ENCODE data around the gene SPP1. TPM values are rescaled to one million over a fixed set of nuclear protein-coding genes. Genes with fewer than 3 reads are reported as not detected.

SPP1 gene
- total RNA-seq, 1 donor from 2014 or later: 11.8 TPM

- Histone ChIP-seq H3K4me1 (peaks cover 5% of the 10 kb centered on the region), H3K27me3 (no peaks in the 10 kb centered on the region), H3K4me3 (no peak overlapping the region), H3K36me3 (peaks cover 0 to 6% of the 10 kb centered on the region in 2 donors), H3K27ac (peak overlapping the region; percentile 75), H3K9me3 (no peaks in the 10 kb centered on the region)
- TF ChIP-seq CTCF (IDR thresholded peaks at IDR 0.05) (no peak), POLR2A (IDR thresholded peaks at IDR 0.05) (no peak), POLR2AphosphoS5 (IDR thresholded peaks at IDR 0.05; ENCODE audit: insufficient read depth in 1 of 2, low read depth in 1 of 2) (no peak)
- intact Hi-C loops (cut with DNase I): no loop called here
- no peak for DNase-seq (ENCODE audit: extremely low spot score in 2 of 2)
Observed at GRCh38 chr4:88029556-88029955, 54.0 kb downstream of the SPP1 start.

GRCh38 chr4:88030565-88031310 lies 55.2 kb downstream of the SPP1 start:
- no peak for DNase-seq (ENCODE audit: extremely low spot score in 2 of 2)
- no peak for TF ChIP-seq POLR2A (IDR thresholded peaks at IDR 0.05)
- no peak for TF ChIP-seq POLR2AphosphoS5 (IDR thresholded peaks at IDR 0.05; ENCODE audit: insufficient read depth in 1 of 2, low read depth in 1 of 2)
- no peak for TF ChIP-seq CTCF (IDR thresholded peaks at IDR 0.05)
- intact Hi-C loops (cut with DNase I): loop anchor here (10.0 kb wide), 1 partner anchor 184 kb away; no protein-coding TSS in a partner anchor

More at GRCh38 chr4:88030565-88031310, 55.2 kb downstream of the SPP1 start:
- Histone ChIP-seq H3K36me3 (peaks cover 0 to 4% of the 10 kb centered on the region in 2 donors), H3K4me1 (peaks cover 5% of the 10 kb centered on the region), H3K4me3 (no peak overlapping the region), H3K27ac (peak overlapping the region; percentile 75), H3K27me3 (no peaks in the 10 kb centered on the region), H3K9me3 (no peaks in the 10 kb centered on the region)

Small RNA genes lying within 50 kb of the gene (small RNA-seq; reads per million reads assigned to genes)
- gene RNU1-36P: not detected

Other genes starting within 250 kb of the SPP1 start
- gene IBSP, start 176.2 kb upstream of the SPP1 start, total RNA-seq: not detected
- not detected for gene MEPE, start 142.7 kb upstream of the SPP1 start, total RNA-seq
- gene PKD2, start 31.9 kb downstream of the SPP1 start, total RNA-seq: 33.1 TPM
- gene ABCG2, start 182.9 kb downstream of the SPP1 start, total RNA-seq: 7.4 TPM